Measurements from ENCODE around the gene MAN1C1.

The MAN1C1 gene

GRCh38 chr1:25744140-25744581 lies 127.6 kb downstream of the MAN1C1 start:
- no peak for DNase-seq

- DNase-seq: no peak
Measured at GRCh38 chr1:25744636-25745425, 128.2 kb downstream of the MAN1C1 start.

- DNase-seq: no peak
Measured at GRCh38 chr1:25746299-25747045, 129.9 kb downstream of the MAN1C1 start.

GRCh38 chr1:25747046-25747719 lies 130.6 kb downstream of the MAN1C1 start:
- DNase-seq: no peak

GRCh38 chr1:25748531-25749205 lies 132.1 kb downstream of the MAN1C1 start:
- no peak for DNase-seq

- DNase-seq: no peak
Measured at GRCh38 chr1:25750923-25751605, 134.5 kb downstream of the MAN1C1 start.

GRCh38 chr1:25754470-25755181 lies 138.0 kb downstream of the MAN1C1 start:
- DNase-seq: no peak

GRCh38 chr1:25755475-25756125 lies 139.0 kb downstream of the MAN1C1 start:
- DNase-seq: no peak

GRCh38 chr1:25756215-25756614 lies 139.6 kb downstream of the MAN1C1 start:
- DNase-seq: no peak

GRCh38 chr1:25757151-25757845 lies 140.7 kb downstream of the MAN1C1 start:
- DNase-seq: no peak

GRCh38 chr1:25757846-25758185 lies 141.2 kb downstream of the MAN1C1 start:
- no peak for DNase-seq

- no peak for DNase-seq
Measured at GRCh38 chr1:25758466-25759070, 142.0 kb downstream of the MAN1C1 start.

GRCh38 chr1:25760122-25760719 lies 143.6 kb downstream of the MAN1C1 start:
- DNase-seq: no peak

- DNase-seq: no peak
Measured at GRCh38 chr1:25760871-25761270, 144.3 kb downstream of the MAN1C1 start.

- no peak for DNase-seq
Measured at GRCh38 chr1:25763493-25763892, 146.9 kb downstream of the MAN1C1 start.

- DNase-seq: no peak
Measured at GRCh38 chr1:25765136-25765922, 148.7 kb downstream of the MAN1C1 start.

GRCh38 chr1:25765923-25766589 lies 149.5 kb downstream of the MAN1C1 start:
- DNase-seq: no peak

GRCh38 chr1:25766721-25767436 lies 150.3 kb downstream of the MAN1C1 start:
- DNase-seq: no peak

Data from NCI-H1930 (cell line).